Stimulated activated CD4-positive, alpha-beta T cell treated with anti-CD3 and anti-CD28 coated beads, Interleukin-4, amount 100 ng/mL, for 24 hours (primary cell): ENCODE measurements around the gene GLS.
A peak's percentile ranks its signal among the peaks of the same experiment; 100 is the strongest.

Experiments
- DNase-seq: peaks from one replicate; pipeline ENCODE4 v3.0.0-alpha.2; 2020

Gene GLS

GRCh38 chr2:190888449-190888848 lies 7.8 kb downstream of the GLS start:
- DNase-seq = no peak

GRCh38 chr2:190889175-190889943 lies 8.7 kb downstream of the GLS start:
- no peak for DNase-seq

DNA sequence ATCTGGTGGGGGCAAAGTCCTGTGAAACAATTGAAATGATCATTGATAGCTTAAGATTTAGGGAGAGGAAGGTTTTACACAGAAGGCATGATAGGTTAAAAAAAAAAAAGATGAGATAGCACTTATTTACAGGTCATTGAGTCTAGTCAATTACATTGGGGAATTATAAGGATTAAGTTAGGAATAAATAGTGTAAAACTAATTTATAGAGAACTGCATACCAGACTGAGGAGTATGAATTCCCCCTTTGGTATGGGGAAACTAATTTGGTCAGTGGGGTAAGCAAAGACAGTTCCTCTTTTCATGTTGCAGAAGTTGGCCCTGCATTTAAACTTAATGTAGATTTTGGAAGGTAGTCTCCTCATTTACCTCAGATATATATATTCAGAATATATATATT lies 10.8 kb downstream of the GLS start:
- no peak for DNase-seq

DNA sequence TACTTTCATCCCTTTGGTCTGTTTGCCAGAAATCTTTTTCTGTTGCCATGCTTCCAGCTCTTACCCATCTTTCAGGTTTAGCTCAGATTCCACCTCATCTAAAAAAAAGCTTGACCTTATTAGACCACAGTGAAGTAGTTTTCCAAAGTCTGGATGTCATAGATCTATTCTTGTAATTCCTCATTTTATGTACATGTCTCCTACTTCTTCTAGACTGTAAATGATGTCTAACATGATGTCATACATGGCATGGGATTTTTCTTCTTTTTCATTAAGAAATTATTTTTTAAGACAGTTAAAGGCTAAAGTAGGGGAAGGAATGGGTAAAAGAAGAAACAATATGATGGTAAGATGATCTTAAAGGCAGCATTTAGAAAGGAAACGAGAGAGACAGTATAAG lies 11.3 kb downstream of the GLS start:
- no peak for DNase-seq

GRCh38 chr2:190893157-190893556 lies 12.5 kb downstream of the GLS start:
- DNase-seq = no peak

GRCh38 chr2:190896477-190896876 lies 15.9 kb downstream of the GLS start:
- no peak for DNase-seq

GRCh38 chr2:190903693-190904450 lies 23.3 kb downstream of the GLS start:
- no peak for DNase-seq

- DNase-seq = no peak
Measured at GRCh38 chr2:190904640-190905261, 24.1 kb downstream of the GLS start.

GRCh38 chr2:190908532-190908931 lies 27.9 kb downstream of the GLS start:
- no peak for DNase-seq

GRCh38 chr2:190909680-190910079 lies 29.1 kb downstream of the GLS start:
- no peak for DNase-seq

- DNase-seq = no peak
Measured at GRCh38 chr2:190910341-190911136, 29.9 kb downstream of the GLS start.

DNA sequence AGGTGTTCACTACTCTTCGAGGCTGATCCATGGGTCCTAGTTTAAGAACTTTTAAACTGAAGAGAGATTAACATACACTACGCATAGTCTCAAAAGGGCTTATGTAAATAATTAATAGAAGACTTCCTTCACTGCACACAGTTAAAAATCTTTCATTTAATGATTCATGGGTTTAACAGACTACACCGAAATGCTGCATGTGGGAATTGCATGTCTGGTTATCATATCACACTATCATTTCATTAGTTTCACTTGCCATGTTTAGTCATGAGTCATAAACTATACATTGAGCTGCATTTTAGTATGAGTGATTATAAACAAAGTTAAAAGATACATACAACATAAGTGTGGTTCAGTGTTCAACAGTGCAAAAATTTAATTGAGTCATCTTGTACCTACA lies 31.2 kb downstream of the GLS start:
- peak; percentile 28 for DNase-seq

- no peak for DNase-seq
Measured at GRCh38 chr2:190912726-190913125, 32.1 kb downstream of the GLS start.

DNA sequence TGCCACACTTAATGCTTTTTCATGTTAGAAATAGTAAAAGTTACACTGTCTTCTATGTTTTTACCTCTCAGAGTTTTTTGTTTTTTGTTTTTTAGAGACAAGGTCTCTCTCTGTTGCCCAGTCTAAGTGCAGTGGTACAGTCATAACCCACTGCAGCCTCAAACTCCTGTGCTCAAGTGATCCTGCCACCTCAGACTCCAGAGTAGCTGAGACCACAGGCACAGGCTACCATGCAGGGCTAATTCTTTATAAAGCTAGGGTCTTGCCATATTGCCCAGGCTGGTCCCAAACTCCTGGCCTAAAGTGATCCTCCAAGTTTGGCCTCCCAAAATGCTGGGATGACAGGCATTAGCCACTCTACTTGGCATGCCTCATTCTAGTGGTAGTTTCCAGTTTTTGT lies 33.1 kb downstream of the GLS start:
- DNase-seq = no peak

GRCh38 chr2:190916829-190917228 lies 36.2 kb downstream of the GLS start:
- no peak for DNase-seq

DNA sequence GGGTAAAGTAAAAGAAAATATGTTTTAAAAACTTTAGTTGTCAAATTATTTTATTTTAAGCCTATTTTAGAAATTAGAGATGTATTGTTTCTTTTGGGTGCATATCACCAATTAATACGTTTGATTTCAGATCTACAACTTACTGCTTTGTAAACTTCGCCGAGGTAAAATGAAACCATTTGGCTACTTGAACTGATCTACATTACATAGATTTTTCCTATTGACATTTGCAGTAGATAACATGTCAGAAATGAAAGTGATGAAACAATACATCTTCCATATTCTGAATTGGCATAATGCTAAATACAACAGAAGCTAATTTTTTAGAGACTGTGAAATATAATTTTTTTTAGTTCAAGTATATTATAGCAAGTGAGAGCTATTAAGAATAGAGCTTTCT lies 39.5 kb downstream of the GLS start:
- DNase-seq = no peak

GRCh38 chr2:190922376-190922775 lies 41.8 kb downstream of the GLS start:
- no peak for DNase-seq

- DNase-seq = no peak
Measured at GRCh38 chr2:190927301-190927700, 46.7 kb downstream of the GLS start.

DNA sequence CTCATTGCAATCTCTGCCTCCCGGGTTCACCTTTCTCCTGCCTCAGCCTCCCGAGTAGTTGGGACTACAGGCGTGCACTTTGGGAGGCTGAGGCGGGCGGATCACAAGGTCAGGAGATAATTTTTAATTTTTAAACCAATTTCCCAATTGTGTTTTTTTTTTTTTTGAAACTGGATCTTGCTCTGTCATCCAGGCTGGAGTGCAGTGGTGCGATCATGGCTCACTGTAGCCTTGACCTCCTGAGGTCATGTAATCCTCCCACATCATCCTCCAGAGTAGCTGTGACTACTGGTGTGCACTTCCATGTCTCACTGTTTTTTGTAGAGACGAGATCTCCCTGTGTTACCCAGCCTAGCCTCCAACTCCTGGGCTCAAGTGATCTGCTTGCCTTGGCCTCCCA lies 49.3 kb downstream of the GLS start:
- no peak for DNase-seq

GRCh38 chr2:190930411-190930810 lies 49.8 kb downstream of the GLS start:
- DNase-seq = no peak

- no peak for DNase-seq
Measured at GRCh38 chr2:190932514-190932913, 51.9 kb downstream of the GLS start.

- no peak for DNase-seq
Measured at GRCh38 chr2:190933361-190933760, 52.7 kb downstream of the GLS start.

- DNase-seq = no peak
Measured at GRCh38 chr2:190935054-190935453, 54.4 kb downstream of the GLS start.
